Neural cell (in vitro differentiated cells): ENCODE measurements around the gene PALD1. TPM values are rescaled to one million over a fixed set of nuclear protein-coding genes. Genes with fewer than 3 reads are reported as not detected.

ENCODE experiments used
- H2AFZ ChIP-seq: fragments of 200-600, 300-800 bp; sonication (generic), shearing (Covaris generic); 2 replicates; pipeline ENCODE4 v1.6.0; 2014; ENCODE audit warnings: low read depth, mild to moderate bottlenecking, antibody characterized with exemption, low read length, moderate library complexity
- H3F3A ChIP-seq: fragments of 200-600 bp; shearing (Covaris generic); 2 replicates; pipeline ENCODE4 v1.6.1; 2016; ENCODE audit warnings: mild to moderate bottlenecking, moderate library complexity, mixed read lengths, antibody characterized with exemption, low read length; ENCODE audit not compliant: insufficient read depth, poor library complexity, severe bottlenecking
- H3K27ac ChIP-seq: fragments of 200-600, 300-800 bp; sonication (generic), shearing (Covaris generic); 2 replicates; pipeline ENCODE4 v1.5.1; 2014; ENCODE audit warnings: mild to moderate bottlenecking, low read length, moderate library complexity
- H3K27me3 ChIP-seq: fragments of 300-800, 200-600 bp; sonication (generic), shearing (Covaris generic); 2 replicates; pipeline ENCODE4 v1.6.0; 2014; ENCODE audit warnings: mild to moderate bottlenecking, low read depth, low read length, moderate library complexity; ENCODE audit not compliant: insufficient read depth
- H3K36me3 ChIP-seq: fragments of 300-800, 200-600 bp; sonication (generic), shearing (Covaris generic); 2 replicates; pipeline ENCODE4 v1.5.1; 2014; ENCODE audit warnings: mild to moderate bottlenecking, antibody characterized with exemption, low read length, moderate library complexity; ENCODE audit not compliant: insufficient read depth
- H3K4me2 ChIP-seq: fragments of 300-800, 200-600 bp; sonication (generic), shearing (Covaris generic); 2 replicates; pipeline ENCODE4 v1.6.0; 2014; ENCODE audit warnings: mild to moderate bottlenecking, low read length
- H3K4me3 ChIP-seq: fragments of 300-800, 200-600 bp; sonication (generic), shearing (Covaris generic); 2 replicates; pipeline ENCODE4 v1.5.1; 2014; ENCODE audit warnings: mild to moderate bottlenecking, low read length, moderate library complexity
- H3K79me2 ChIP-seq: fragments of 200-600 bp; shearing (Covaris generic); replicated peaks from 2 replicates; pipeline ENCODE4 v1.6.0; 2014; ENCODE audit warnings: mild to moderate bottlenecking, low read length, moderate library complexity; ENCODE audit not compliant: insufficient read depth
- H3K9ac ChIP-seq: fragments of 300-800, 200-600 bp; sonication (generic), shearing (Covaris generic); 2 replicates; pipeline ENCODE4 v1.6.1; 2016; ENCODE audit warnings: mild to moderate bottlenecking, low read length, mixed read lengths
- H3K9me2 ChIP-seq: fragments of 200-600 bp; shearing (Covaris generic); 2 replicates; pipeline ENCODE4 v1.6.1; 2016; ENCODE audit warnings: mild to moderate bottlenecking, low read length, mixed read lengths; ENCODE audit not compliant: insufficient read depth
- H3K9me3 ChIP-seq: fragments of 200-600, 300-800 bp; sonication (generic), shearing (Covaris generic); 2 replicates; pipeline ENCODE4 v1.6.1; 2016; ENCODE audit warnings: mild to moderate bottlenecking, mixed run types, low read length, moderate library complexity, mixed read lengths
- H4K20me1 ChIP-seq: fragments of 200-600 bp; shearing (Covaris generic); 2 replicates; pipeline ENCODE4 v1.6.1; 2016; ENCODE audit warnings: mild to moderate bottlenecking, mixed run types; ENCODE audit not compliant: insufficient read depth
- CTCF ChIP-seq: fragments of 450-650 bp; IDR thresholded peaks from 2 replicates; pipeline ENCODE4 v1.5.1; 2014; ENCODE audit warnings: antibody characterized with exemption, mild to moderate bottlenecking, moderate library complexity; ENCODE audit not compliant: poor library complexity, severe bottlenecking
- EP300 ChIP-seq: fragments of 450-650 bp; conservative IDR thresholded peaks from 2 replicates; pipeline ENCODE4 v1.6.1; 2014; ENCODE audit warnings: antibody characterized with exemption, mild to moderate bottlenecking, moderate library complexity; ENCODE audit not compliant: poor library complexity, severe bottlenecking
- EZH2 ChIP-seq: fragments of 200-600, 300-800 bp; shearing (Covaris generic), sonication (generic); IDR thresholded peaks from 2 replicates; pipeline ENCODE4 v1.6.1; 2014; ENCODE audit warnings: antibody characterized with exemption, low read length, borderline replicate concordance, mild to moderate bottlenecking; ENCODE audit not compliant: insufficient read depth, poor library complexity, severe bottlenecking
- MXI1 ChIP-seq: fragments of 450-650 bp; conservative IDR thresholded peaks from 2 replicates; pipeline ENCODE4 v1.6.1; 2014; ENCODE audit warnings: antibody characterized with exemption, mild to moderate bottlenecking; ENCODE audit not compliant: poor library complexity, severe bottlenecking
- POLR2AphosphoS5 ChIP-seq: IDR thresholded peaks from 2 replicates; pipeline ENCODE4 v1.6.1; 2012
- RAD21 ChIP-seq: fragments of 450-650 bp; conservative IDR thresholded peaks from 2 replicates; pipeline ENCODE4 v1.6.1; 2014; ENCODE audit warnings: antibody characterized with exemption, mild to moderate bottlenecking, moderate library complexity
- SMC3 ChIP-seq: fragments of 450-650 bp; conservative IDR thresholded peaks from 2 replicates; pipeline ENCODE4 v1.6.1; 2014; ENCODE audit warnings: antibody characterized with exemption, mild to moderate bottlenecking, moderate library complexity; ENCODE audit not compliant: poor library complexity
- TAF1 ChIP-seq: IDR thresholded peaks from 2 replicates; pipeline ENCODE4 v1.6.1; 2012; ENCODE audit warnings: low read depth
- polyA plus RNA-seq: library from polyadenylated mRNA; depleted of rRNA; stranded (reverse); fragments of >200 nt; gene quantifications from 2 replicates; pipeline ENCODE4 v1.2.3, GENCODE V29; 2014
- TF ChIP-seq, protein P1 (sequence below): IDR thresholded peaks from 2 replicates; pipeline ENCODE4 v1.6.1; 2012; ENCODE audit warnings: borderline replicate concordance

The PALD1 gene
- polyA plus RNA-seq, 1 donor from 2014 or later: 1.1 TPM

- Histone ChIP-seq H3K4me3 (no peak overlapping the region), H3K79me2 (no peaks in the 10 kb centered on the region), H2AFZ (no peak overlapping the region), H3K4me2 (no peak overlapping the region), H3K27ac (no peak overlapping the region), H3F3A (no peaks in the 10 kb centered on the region), H3K27me3 (no peaks in the 10 kb centered on the region), H3K9me2 (no peaks in the 10 kb centered on the region), H3K9ac (no peak overlapping the region), H4K20me1 (no peaks in the 10 kb centered on the region), H3K36me3 (no peaks in the 10 kb centered on the region), H3K9me3 (no peaks in the 10 kb centered on the region)
- TF ChIP-seq SMC3 (no peak), EP300 (no peak), TAF1 (no peak), POLR2AphosphoS5 (no peak), MXI1 (no peak), CTCF (no peak), RAD21 (no peak), EZH2 (no peak)
- TF ChIP-seq, protein P1, sequence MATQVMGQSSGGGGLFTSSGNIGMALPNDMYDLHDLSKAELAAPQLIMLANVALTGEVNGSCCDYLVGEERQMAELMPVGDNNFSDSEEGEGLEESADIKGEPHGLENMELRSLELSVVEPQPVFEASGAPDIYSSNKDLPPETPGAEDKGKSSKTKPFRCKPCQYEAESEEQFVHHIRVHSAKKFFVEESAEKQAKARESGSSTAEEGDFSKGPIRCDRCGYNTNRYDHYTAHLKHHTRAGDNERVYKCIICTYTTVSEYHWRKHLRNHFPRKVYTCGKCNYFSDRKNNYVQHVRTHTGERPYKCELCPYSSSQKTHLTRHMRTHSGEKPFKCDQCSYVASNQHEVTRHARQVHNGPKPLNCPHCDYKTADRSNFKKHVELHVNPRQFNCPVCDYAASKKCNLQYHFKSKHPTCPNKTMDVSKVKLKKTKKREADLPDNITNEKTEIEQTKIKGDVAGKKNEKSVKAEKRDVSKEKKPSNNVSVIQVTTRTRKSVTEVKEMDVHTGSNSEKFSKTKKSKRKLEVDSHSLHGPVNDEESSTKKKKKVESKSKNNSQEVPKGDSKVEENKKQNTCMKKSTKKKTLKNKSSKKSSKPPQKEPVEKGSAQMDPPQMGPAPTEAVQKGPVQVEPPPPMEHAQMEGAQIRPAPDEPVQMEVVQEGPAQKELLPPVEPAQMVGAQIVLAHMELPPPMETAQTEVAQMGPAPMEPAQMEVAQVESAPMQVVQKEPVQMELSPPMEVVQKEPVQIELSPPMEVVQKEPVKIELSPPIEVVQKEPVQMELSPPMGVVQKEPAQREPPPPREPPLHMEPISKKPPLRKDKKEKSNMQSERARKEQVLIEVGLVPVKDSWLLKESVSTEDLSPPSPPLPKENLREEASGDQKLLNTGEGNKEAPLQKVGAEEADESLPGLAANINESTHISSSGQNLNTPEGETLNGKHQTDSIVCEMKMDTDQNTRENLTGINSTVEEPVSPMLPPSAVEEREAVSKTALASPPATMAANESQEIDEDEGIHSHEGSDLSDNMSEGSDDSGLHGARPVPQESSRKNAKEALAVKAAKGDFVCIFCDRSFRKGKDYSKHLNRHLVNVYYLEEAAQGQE: no peak
These were observed 124.9 kb downstream of the PALD1 start for GRCh38 chr10:70603449-70603801.

GRCh38 chr10:70604106-70604505, 125.5 kb downstream of the PALD1 start:
- Histone ChIP-seq H3K9me2 (no peaks in the 10 kb centered on the region), H3K79me2 (no peaks in the 10 kb centered on the region), H3F3A (no peaks in the 10 kb centered on the region), H3K9me3 (no peaks in the 10 kb centered on the region), H3K4me2 (no peak overlapping the region), H3K4me3 (no peak overlapping the region), H3K27ac (no peak overlapping the region), H2AFZ (no peak overlapping the region), H3K36me3 (no peaks in the 10 kb centered on the region), H4K20me1 (no peaks in the 10 kb centered on the region), H3K9ac (no peak overlapping the region), H3K27me3 (no peaks in the 10 kb centered on the region)
- no peak for TF ChIP-seq EZH2
- TF ChIP-seq MXI1: no peak
- TF ChIP-seq SMC3: no peak
- peak; percentile 48 for TF ChIP-seq EP300

DNA sequence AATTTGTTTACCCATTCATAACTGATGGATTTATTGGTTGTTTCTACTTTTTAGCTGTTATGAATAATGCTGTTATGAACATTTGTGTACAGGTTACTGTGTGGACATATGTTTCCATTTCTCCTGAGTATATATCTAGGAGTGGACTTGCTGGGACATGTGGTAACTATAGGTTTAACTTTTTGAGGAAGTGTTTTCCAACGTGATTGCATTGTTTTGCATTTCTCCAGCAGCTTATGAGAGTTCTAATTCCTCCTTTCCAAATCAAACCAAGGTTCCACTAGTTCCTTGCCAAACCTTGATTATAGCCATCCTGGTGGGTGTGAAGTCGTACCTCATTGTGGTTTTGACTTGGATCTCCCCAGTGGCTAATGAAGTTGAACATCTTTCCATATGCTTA, 126.6 kb downstream of the PALD1 start:
- Histone ChIP-seq H3K27me3 (no peaks in the 10 kb centered on the region), H3K79me2 (no peaks in the 10 kb centered on the region), H3K36me3 (no peaks in the 10 kb centered on the region), H3F3A (no peaks in the 10 kb centered on the region), H3K9me2 (no peaks in the 10 kb centered on the region), H4K20me1 (no peaks in the 10 kb centered on the region), H2AFZ (no peak overlapping the region), H3K4me3 (no peak overlapping the region), H3K4me2 (no peak overlapping the region), H3K9me3 (no peaks in the 10 kb centered on the region), H3K27ac (no peak overlapping the region), H3K9ac (no peak overlapping the region)
- TF ChIP-seq MXI1 (no peak), RAD21 (no peak), CTCF (no peak), TAF1 (no peak), EZH2 (no peak), SMC3 (no peak), POLR2AphosphoS5 (no peak), EP300 (no peak)
- TF ChIP-seq, protein P1: no peak
